Measurements from ENCODE around the gene MYO9A. TPM values are rescaled to one million over a fixed set of nuclear protein-coding genes. Genes with fewer than 3 reads are reported as not detected.

MYO9A gene
- total RNA-seq, 1 donor from 2014 or later, result 41.8 TPM

Other genes with a start within 250 kb of the MYO9A start
- 2.9 to 4.0 TPM (median 3.0 TPM) in 3 replicates for gene SENP8, start 253 bp upstream of the MYO9A start, total RNA-seq
- 0.32 to 0.77 TPM (median 0.65 TPM) in 3 replicates for gene GRAMD2A, start 79.6 kb upstream of the MYO9A start, total RNA-seq
- 909 to 976 TPM (median 944 TPM) in 3 replicates for gene PKM, start 113.0 kb upstream of the MYO9A start, total RNA-seq
- 72.4 to 73.1 TPM (median 72.5 TPM) in 3 replicates for gene PARP6, start 154.4 kb upstream of the MYO9A start, total RNA-seq
- 0.42 to 1.3 TPM in 2 of 3 replicates, not detected in the other for gene CELF6, start 202.0 kb upstream of the MYO9A start, total RNA-seq

All from chondrocyte (in vitro differentiated cells).